WTC11 (cell line): ENCODE results near the gene LAMP1. TPM values are rescaled to one million over a fixed set of nuclear protein-coding genes. Genes with fewer than 3 reads are reported as not detected.
A peak's percentile ranks its signal among the peaks of the same experiment; 100 is the strongest.

Experiments
- ATAC-seq: fragments of 200-7000 bp; cut with Tn5 transposase; 2 replicates; pipeline ENCODE4 v1.10.0; 2021; ENCODE audit warnings: mild to moderate bottlenecking, moderate library complexity
- CTCF ChIA-PET: fragments of 300-600 bp; sonication (Branson Sonifier 250); formaldehyde crosslinking; loops from one replicate; lab custom pipeline; 2021; ENCODE audit warnings: antibody characterized with exemption; lab: Charles Lee
- POLR2A ChIA-PET: fragments of 350-600 bp; sonication (Branson Sonifier 250); formaldehyde crosslinking; loops from one replicate; lab custom pipeline; 2021; ENCODE audit warnings: antibody characterized with exemption; lab: Charles Lee
- DNase-seq: peaks from one replicate; pipeline ENCODE4 v3.0.0; 2021; ENCODE audit warnings: low spot score
- H3K27ac Mint-ChIP-seq: 2 replicates; pipeline ENCODE4 v1.8.0; 2021; ENCODE audit warnings: mixed read lengths
- H3K27me3 Mint-ChIP-seq: 2 replicates; pipeline ENCODE4 v1.8.0; 2021; ENCODE audit warnings: low read depth, mild to moderate bottlenecking, moderate library complexity, mixed read lengths
- H3K36me3 Mint-ChIP-seq: 2 replicates; pipeline ENCODE4 v1.8.0; 2021; ENCODE audit warnings: mixed read lengths
- H3K4me1 Mint-ChIP-seq: 2 replicates; pipeline ENCODE4 v1.8.0; 2022; ENCODE audit warnings: mixed read lengths
- H3K4me3 Mint-ChIP-seq: 2 replicates; pipeline ENCODE4 v1.8.0; 2021; ENCODE audit warnings: mild to moderate bottlenecking, moderate library complexity, mixed read lengths
- H3K9me3 Mint-ChIP-seq: 2 replicates; pipeline ENCODE4 v1.8.0; 2021; ENCODE audit warnings: mixed read lengths
- AR ChIP-seq: fragments of 250-450 bp; sonication (Bioruptor Pico); IDR thresholded peaks from 2 replicates; pipeline ENCODE4 v1.9.0; 2021; ENCODE audit warnings: mild to moderate bottlenecking
- CREB1 ChIP-seq: sonication (generic); formaldehyde crosslinking; IDR thresholded peaks from 2 replicates; pipeline ENCODE4 v1.8.0; 2023; ENCODE audit warnings: mild to moderate bottlenecking, missing genetic modification reagents
- CTCF ChIP-seq: fragments of 200-600 bp; IDR thresholded peaks from 2 replicates; pipeline ENCODE4 v1.8.0; 2022; ENCODE audit warnings: antibody characterized with exemption
- FOXP1 ChIP-seq: sonication (generic); formaldehyde crosslinking; IDR thresholded peaks from 2 replicates; pipeline ENCODE4 v1.8.0; 2022; ENCODE audit warnings: missing genetic modification reagents, mild to moderate bottlenecking, moderate library complexity, borderline replicate concordance
- HMGA2 ChIP-seq: fragments of 250-450 bp; sonication (Bioruptor Pico); IDR thresholded peaks from 2 replicates; pipeline ENCODE4 v1.4.0; 2021; ENCODE audit warnings: mild to moderate bottlenecking, moderate library complexity
- IRF2 ChIP-seq: sonication (generic); formaldehyde crosslinking; IDR thresholded peaks from 2 replicates; pipeline ENCODE4 v1.8.0; 2022; ENCODE audit warnings: low read depth, missing genetic modification reagents, borderline replicate concordance
- KAT7 ChIP-seq: sonication (generic); formaldehyde crosslinking; IDR thresholded peaks from 2 replicates; pipeline ENCODE4 v1.8.1; 2023; ENCODE audit warnings: missing genetic modification reagents, mild to moderate bottlenecking, borderline replicate concordance
- MXD4 ChIP-seq: fragments of 250-450 bp; sonication (Bioruptor Pico); IDR thresholded peaks from 2 replicates; pipeline ENCODE4 v1.8.0; 2021; ENCODE audit warnings: mild to moderate bottlenecking, moderate library complexity, borderline replicate concordance
- MYBL2 ChIP-seq: sonication (generic); formaldehyde crosslinking; IDR thresholded peaks from 2 replicates; pipeline ENCODE4 v1.8.1; 2023; ENCODE audit warnings: mild to moderate bottlenecking, moderate library complexity, missing genetic modification reagents
- OVOL2 ChIP-seq: fragments of 250-450 bp; sonication (Bioruptor Pico); IDR thresholded peaks from 2 replicates; pipeline ENCODE4 v1.9.0; 2021; ENCODE audit warnings: mild to moderate bottlenecking, borderline replicate concordance
- PRDM15 ChIP-seq: sonication (generic); formaldehyde crosslinking; IDR thresholded peaks from 2 replicates; pipeline ENCODE4 v1.8.0; 2022; ENCODE audit warnings: missing genetic modification reagents
- RELA ChIP-seq: sonication (generic); formaldehyde crosslinking; IDR thresholded peaks from 2 replicates; pipeline ENCODE4 v1.8.1; 2022; ENCODE audit warnings: missing genetic modification reagents, mild to moderate bottlenecking, borderline replicate concordance
- TEAD1 ChIP-seq: sonication (generic); formaldehyde crosslinking; IDR thresholded peaks from 2 replicates; pipeline ENCODE4 v1.8.0; 2022; ENCODE audit warnings: mild to moderate bottlenecking, missing genetic modification reagents
- ZBTB43 ChIP-seq: sonication (generic); formaldehyde crosslinking; IDR thresholded peaks from 2 replicates; pipeline ENCODE4 v1.8.1; 2023; ENCODE audit warnings: mild to moderate bottlenecking, missing genetic modification reagents
- ZNF121 ChIP-seq: sonication (generic); formaldehyde crosslinking; IDR thresholded peaks from 2 replicates; pipeline ENCODE4 v1.8.0; 2023; ENCODE audit warnings: missing genetic modification reagents
- ZNF219 ChIP-seq: sonication (generic); formaldehyde crosslinking; IDR thresholded peaks from 2 replicates; pipeline ENCODE4 v1.8.0; 2023; ENCODE audit warnings: missing genetic modification reagents, mild to moderate bottlenecking, borderline replicate concordance
- ZNF232 ChIP-seq: sonication (generic); formaldehyde crosslinking; IDR thresholded peaks from 2 replicates; pipeline ENCODE4 v1.8.0; 2022; ENCODE audit warnings: mild to moderate bottlenecking, missing genetic modification reagents
- ZNF263 ChIP-seq: sonication (generic); formaldehyde crosslinking; IDR thresholded peaks from 2 replicates; pipeline ENCODE4 v1.8.1; 2022; ENCODE audit warnings: low read depth, mild to moderate bottlenecking, moderate library complexity, missing genetic modification reagents
- ZNF512 ChIP-seq: sonication (generic); formaldehyde crosslinking; IDR thresholded peaks from 2 replicates; pipeline ENCODE4 v1.8.1; 2022; ENCODE audit warnings: missing genetic modification reagents, borderline replicate concordance
- total RNA-seq: library from RNA; stranded (reverse); gene quantifications from 3 replicates; pipeline ENCODE4 v1.2.3, GENCODE V29; 2021

LAMP1 gene
- total RNA-seq, 1 experiment from 2014 or later, result 150 TPM

- no peak for TF ChIP-seq ZBTB43
Measured at GRCh38 chr13:113329656-113330312, 32.7 kb downstream of the LAMP1 start (continued).

GRCh38 chr13:113332615-113333014 is 35.6 kb downstream of the LAMP1 start:
- H3K27ac Mint-ChIP-seq, result peak overlapping the region; percentile 90
- TF ChIP-seq KAT7 (CRISPR knock-in tag) (no peak), ZNF121 (CRISPR knock-in tag) (no peak), ZNF512 (CRISPR knock-in tag) (no peak), TEAD1 (CRISPR knock-in tag) (no peak), CREB1 (CRISPR knock-in tag) (no peak), CTCF (no peak), ZNF263 (no peak), ZNF219 (CRISPR knock-in tag) (no peak), MYBL2 (CRISPR knock-in tag) (no peak), HMGA2 (CRISPR knock-in tag) (no peak), ZNF232 (no peak), FOXP1 (CRISPR knock-in tag) (no peak), IRF2 (no peak), PRDM15 (no peak), MXD4 (CRISPR knock-in tag) (no peak), RELA (CRISPR knock-in tag) (no peak), OVOL2 (no peak), AR (CRISPR knock-in tag) (no peak)
- 0 out of 2 replicates have a peak, but pooled peaks have one; percentile 6 for ATAC-seq
- H3K4me3 Mint-ChIP-seq, result no peak overlapping the region
- ChIA-PET CTCF (no interaction called here), POLR2A (no interaction called here)
- DNase-seq, result no peak
- H3K27me3 Mint-ChIP-seq, result no peaks in the 10 kb centered on the region
- peaks cover 10% of the 10 kb centered on the region for H3K4me1 Mint-ChIP-seq
- H3K36me3 Mint-ChIP-seq, result peaks cover 22% of the 10 kb centered on the region
- no peaks in the 10 kb centered on the region for H3K9me3 Mint-ChIP-seq
